NCI-H1092 treated with DMSO at 0.1 percent for 48 hours (cell line): Measurements from ENCODE around the gene ODF4.
"Not testable (repeated sequence)": the region's sequence is repeated elsewhere in the genome, so short reads cannot be mapped to it uniquely, and the experiment has no call there.

Experiments
- DNase-seq: peaks from one replicate; lab custom pipeline; 2025; lab: John Stamatoyannopoulos, UW

ODF4 gene

DNA sequence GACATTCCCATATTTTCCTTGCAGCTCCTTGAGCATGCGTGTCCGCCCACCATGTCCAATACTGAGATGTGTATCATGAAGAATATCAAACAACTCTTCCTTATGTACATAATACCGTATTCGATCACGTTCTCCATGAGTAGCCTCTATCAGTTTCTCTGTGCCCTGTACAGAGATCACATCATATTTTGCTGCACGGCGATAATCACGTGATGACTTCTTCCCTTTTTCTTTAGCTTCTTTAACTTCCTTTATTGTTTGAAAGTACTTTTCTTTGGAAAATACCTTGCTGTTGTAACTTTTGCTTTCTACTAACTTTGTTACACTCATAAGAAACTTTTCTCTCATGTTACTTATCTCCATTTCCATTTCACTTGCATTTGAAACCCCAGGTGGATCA lies 30.3 kb downstream of the ODF4 start:
- DNase-seq: no peak

- DNase-seq: no peak
Measured at GRCh38 chr17:8371786-8372185, 32.1 kb downstream of the ODF4 start.

GRCh38 chr17:8372422-8372821 lies 32.8 kb downstream of the ODF4 start:
- DNase-seq: no peak

DNA sequence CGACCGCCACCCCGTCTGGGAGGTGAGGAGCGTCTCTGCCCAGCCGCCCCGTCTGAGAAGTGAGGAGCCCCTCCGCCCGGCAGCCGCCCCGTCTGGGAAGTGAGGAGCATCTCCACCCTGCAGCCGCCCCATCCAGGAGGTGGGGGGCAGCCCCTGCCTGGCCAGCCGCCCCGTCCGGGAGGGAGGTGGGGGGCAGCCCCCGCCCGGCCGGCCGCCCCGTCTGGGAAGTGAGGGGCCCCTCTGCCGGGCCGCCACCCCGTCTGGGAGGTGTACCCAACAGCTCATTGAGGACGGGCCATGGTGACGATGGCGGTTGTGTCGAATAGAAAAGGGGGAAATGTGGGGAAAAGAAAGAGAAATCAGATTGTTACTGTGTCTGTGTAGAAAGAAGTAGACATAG lies 34.2 kb downstream of the ODF4 start:
- DNase-seq: not testable (repeated sequence)

DNA sequence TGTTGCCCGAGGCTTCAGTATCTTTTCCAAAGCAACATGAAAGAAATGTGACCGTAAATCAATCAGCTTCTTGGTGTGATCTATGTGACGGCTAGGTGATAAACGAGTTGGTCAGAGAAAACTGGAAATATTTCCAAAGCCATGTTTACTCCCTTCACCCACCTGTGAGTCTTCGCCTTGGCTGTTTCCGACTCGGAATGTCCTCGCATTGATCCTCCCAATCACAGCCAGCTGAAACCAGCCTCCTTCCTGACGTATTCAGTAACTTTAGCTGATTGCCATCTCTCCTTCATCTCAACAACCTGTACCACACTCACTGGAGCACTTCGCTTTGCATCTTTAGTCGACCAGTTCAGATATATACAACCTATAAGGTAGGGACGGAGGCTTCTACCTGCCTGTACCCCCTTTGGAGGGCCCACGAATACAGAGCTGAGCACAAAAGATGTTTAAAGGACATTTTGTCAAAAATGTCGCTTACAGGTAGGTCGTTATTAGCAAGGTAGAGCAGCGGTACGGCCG lies 36.2 kb downstream of the ODF4 start:
- DNase-seq: peak; percentile 26

DNA sequence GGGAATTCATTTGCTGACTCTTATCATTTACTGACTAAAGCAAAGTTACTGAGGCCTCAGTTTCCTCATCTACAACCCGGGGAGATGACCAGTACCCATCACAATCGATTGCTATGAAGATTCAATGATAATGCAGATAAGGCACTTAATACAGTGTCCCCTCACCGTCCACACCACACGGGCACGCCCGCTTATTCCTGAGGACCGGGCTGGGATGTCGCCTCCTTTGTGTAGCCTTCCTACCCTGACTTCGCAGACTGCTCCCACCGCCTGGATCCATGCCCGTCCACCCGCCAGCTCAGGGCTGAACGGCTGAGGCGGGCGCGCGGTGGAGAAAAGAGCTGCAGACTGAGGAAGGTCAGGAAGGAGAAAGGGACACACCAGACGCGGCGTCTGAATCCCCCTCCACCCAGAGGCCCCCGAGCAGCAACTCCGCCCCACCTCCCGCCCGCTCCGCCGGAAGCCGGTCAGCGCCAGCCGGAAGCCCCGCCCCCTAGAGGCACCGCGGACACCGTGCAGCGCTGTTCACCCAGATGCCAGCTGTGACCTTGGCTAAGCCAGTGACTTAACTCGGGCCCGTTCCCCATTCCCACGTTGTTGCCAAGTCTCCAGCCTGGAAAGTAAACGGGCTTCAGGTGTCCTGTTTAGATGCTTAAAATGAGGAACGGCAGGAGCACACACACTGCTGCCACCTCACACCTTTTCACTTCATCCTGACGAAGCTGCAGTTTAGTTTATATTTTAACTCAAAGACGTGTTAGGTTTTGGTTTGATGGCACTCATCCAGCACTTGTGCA lies 36.8 kb downstream of the ODF4 start, which contains the start of gene KRABD2:
TSS of gene KRABD2 (minus strand) at position 434 of the 797 bp plus-strand sequence.
- DNase-seq: peak; percentile 79

GRCh38 chr17:8377422-8377821 lies 37.8 kb downstream of the ODF4 start:
- no peak for DNase-seq

DNA sequence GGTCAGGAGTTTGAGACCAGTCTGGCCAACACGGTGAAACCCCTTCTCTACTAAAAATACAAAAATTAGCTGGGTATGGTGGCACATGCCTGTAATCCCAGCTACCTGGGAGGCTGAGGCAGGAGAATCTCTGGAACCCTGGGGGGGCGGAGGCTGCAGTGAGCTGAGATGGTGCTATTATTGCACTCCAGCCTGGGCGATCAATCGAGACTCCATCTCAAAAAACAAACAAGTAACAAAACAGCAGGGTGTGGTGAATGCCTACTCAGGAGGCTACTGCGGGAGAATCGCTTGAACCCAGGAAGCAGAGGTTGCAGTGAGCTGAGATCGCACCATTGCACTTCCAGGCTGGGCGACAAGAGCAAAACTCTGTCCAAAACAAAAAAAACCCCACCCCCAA lies 38.5 kb downstream of the ODF4 start:
- not testable (repeated sequence) for DNase-seq

DNA sequence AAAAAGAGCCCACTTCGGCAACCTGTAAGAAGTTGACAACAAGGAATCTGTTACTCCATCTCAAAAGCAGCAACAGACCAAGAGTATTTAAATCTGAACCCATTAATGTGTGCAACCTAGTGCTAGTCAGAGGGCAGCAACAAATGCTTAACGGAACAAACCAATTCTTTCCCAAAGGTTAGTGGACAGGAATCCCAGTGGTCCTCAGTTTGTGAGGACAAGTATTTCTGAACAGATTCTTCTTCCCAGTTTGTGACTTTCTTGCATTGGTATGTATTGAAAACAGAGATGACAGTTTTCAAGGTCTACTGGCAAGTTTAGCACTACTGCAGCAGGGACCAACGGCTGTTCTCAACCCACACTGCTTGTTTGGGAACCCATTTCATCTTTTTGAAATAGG lies 40.4 kb downstream of the ODF4 start:
- DNase-seq: no peak

GRCh38 chr17:8382052-8382879 lies 42.6 kb downstream of the ODF4 start:
- no peak for DNase-seq

GRCh38 chr17:8382880-8383142 lies 43.2 kb downstream of the ODF4 start:
- no peak for DNase-seq

- peak; percentile 97 for DNase-seq
Measured at GRCh38 chr17:8383143-8383822, 43.6 kb downstream of the ODF4 start, which contains the start of gene RPL26. RPL26 (minus strand) TSS chr17:8383193; CDS start chr17:8382310, 883 bp downstream.

- no peak for DNase-seq
Measured at GRCh38 chr17:8384801-8385378, 45.2 kb downstream of the ODF4 start.

- DNase-seq: no peak
Measured at GRCh38 chr17:8386841-8387240, 47.2 kb downstream of the ODF4 start.

- DNase-seq: no peak
Measured at GRCh38 chr17:8387914-8388651, 48.4 kb downstream of the ODF4 start.

- no peak for DNase-seq
Measured at GRCh38 chr17:8391711-8392110, 52.1 kb downstream of the ODF4 start.

GRCh38 chr17:8392274-8392673 lies 52.6 kb downstream of the ODF4 start:
- DNase-seq: no peak

GRCh38 chr17:8392674-8393469 lies 53.2 kb downstream of the ODF4 start:
- DNase-seq: no peak

- DNase-seq: no peak
Measured at GRCh38 chr17:8393470-8394231, 54.0 kb downstream of the ODF4 start.

- not testable (repeated sequence) for DNase-seq
Measured at GRCh38 chr17:8394497-8394896, 54.9 kb downstream of the ODF4 start.
